H7 (cell line): ENCODE data around the gene TMEM190. TPM values are rescaled to one million over a fixed set of nuclear protein-coding genes. Genes with fewer than 3 reads are reported as not detected.

ENCODE experiments used
- DNase-seq: peaks from one replicate; pipeline ENCODE4 v3.0.0; 2012
- H3K27me3 ChIP-seq: 2 replicates; pipeline ENCODE4 v1.6.0; 2011; ENCODE audit warnings: mild to moderate bottlenecking, low read length; ENCODE audit not compliant: control insufficient read depth, insufficient read depth
- H3K36me3 ChIP-seq: replicated peaks from 2 replicates; pipeline ENCODE4 v1.5.1; 2011; ENCODE audit warnings: low read length; ENCODE audit not compliant: control insufficient read depth, insufficient read depth
- H3K4me3 ChIP-seq: 2 replicates; pipeline ENCODE4 v1.5.1; 2011; ENCODE audit warnings: low read depth, mild to moderate bottlenecking, control low read depth, low read length, moderate library complexity; ENCODE audit not compliant: insufficient read depth
- total RNA-seq: library from RNA; depleted of rRNA; stranded (reverse); fragments of >200 nt; shearing (Covaris generic); gene quantifications from 2 replicates; pipeline ENCODE4 v1.2.3, GENCODE V29; 2014

TMEM190 gene
- total RNA-seq, 1 experiment from 2014 or later = not detected

- peak; percentile 64 for DNase-seq
- H3K4me3 ChIP-seq = no peak overlapping the region
- no peaks in the 10 kb centered on the region for H3K36me3 ChIP-seq
- H3K27me3 ChIP-seq = peaks cover 22% of the 10 kb centered on the region
These were observed 17.4 kb upstream of the TMEM190 start for GRCh38 chr19:55358943-55359908.

- peak; percentile 43 for DNase-seq
- Histone ChIP-seq H3K36me3 (no peaks in the 10 kb centered on the region), H3K4me3 (no peak overlapping the region), H3K27me3 (peaks cover 6% of the 10 kb centered on the region)
These were observed 15.7 kb upstream of the TMEM190 start for GRCh38 chr19:55360902-55361301.

GRCh38 chr19:55362174-55362989, 14.2 kb upstream of the TMEM190 start:
- H3K27me3 ChIP-seq = peaks cover under 1% of the 10 kb centered on the region; the same call in 1 of the 2 replicates
- no peaks in the 10 kb centered on the region for H3K36me3 ChIP-seq
- peak; percentile 71 for DNase-seq
- no peak overlapping the region for H3K4me3 ChIP-seq

DNA sequence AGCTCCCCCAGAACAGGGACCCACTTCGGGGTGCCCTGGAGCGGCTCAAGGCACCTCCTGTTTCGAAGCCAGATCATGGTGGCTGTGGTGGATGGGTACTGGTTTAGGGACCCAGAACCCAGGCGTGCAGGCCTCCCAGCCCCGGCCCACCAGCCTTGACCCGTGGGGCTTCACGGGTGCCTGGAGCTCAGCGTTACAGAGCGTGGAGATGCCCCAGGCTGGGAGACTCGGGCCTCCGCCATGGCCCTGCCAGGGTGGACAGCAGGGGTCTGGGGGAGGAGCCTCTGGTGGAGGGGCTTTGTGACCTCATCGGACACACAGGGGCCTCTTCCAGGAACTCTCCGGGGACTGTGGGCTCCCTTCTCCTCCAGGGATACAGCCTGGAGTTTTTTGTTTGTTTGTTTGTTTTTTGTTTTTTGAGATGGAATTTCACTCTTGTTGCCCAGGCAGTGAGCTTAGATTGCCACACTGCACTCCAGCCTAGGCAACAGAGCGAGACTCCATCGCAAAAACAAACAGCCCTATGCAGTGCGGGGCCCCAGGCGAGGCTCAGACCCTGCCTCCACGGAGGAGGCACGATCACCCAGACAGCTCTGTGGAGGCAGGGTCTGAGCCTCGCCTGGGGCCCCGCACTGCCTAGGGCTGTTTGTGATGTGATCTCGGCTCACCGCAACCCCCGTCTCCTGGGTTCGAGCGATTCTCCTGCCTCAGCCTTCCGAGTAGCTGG, 13.5 kb upstream of the TMEM190 start, which contains the start of gene GARIN5B:
Gene GARIN5B (minus strand): TSS at position 271 of the 727 bp plus-strand sequence. CDS start 194 bp downstream, at position 77.
- H3K4me3 ChIP-seq = no peak within 1 kb of the TSS
- peaks cover 1% of the 10 kb centered on the region; the same call in 1 of the 2 replicates for H3K27me3 ChIP-seq
- DNase-seq = peak; percentile 87
- H3K36me3 ChIP-seq = no peaks in the 10 kb centered on the region

GRCh38 chr19:55365245-55365644, 11.4 kb upstream of the TMEM190 start:
- Histone ChIP-seq H3K36me3 (no peaks in the 10 kb centered on the region), H3K27me3 (peaks cover 18% of the 10 kb centered on the region), H3K4me3 (no peak overlapping the region)
- no peak for DNase-seq

- H3K4me3 ChIP-seq = no peak overlapping the region
These were observed 10.7 kb upstream of the TMEM190 start for GRCh38 chr19:55365964-55366363.

GRCh38 chr19:55366790-55367189, 9.8 kb upstream of the TMEM190 start:
- peaks cover 30% of the 10 kb centered on the region for H3K27me3 ChIP-seq
- H3K4me3 ChIP-seq = no peak overlapping the region
- H3K36me3 ChIP-seq = no peaks in the 10 kb centered on the region
- no peak for DNase-seq

More at GRCh38 chr19:55365964-55366363, 10.7 kb upstream of the TMEM190 start:
- Histone ChIP-seq H3K36me3 (no peaks in the 10 kb centered on the region), H3K27me3 (peaks cover 23% of the 10 kb centered on the region)
- no peak for DNase-seq

DNA sequence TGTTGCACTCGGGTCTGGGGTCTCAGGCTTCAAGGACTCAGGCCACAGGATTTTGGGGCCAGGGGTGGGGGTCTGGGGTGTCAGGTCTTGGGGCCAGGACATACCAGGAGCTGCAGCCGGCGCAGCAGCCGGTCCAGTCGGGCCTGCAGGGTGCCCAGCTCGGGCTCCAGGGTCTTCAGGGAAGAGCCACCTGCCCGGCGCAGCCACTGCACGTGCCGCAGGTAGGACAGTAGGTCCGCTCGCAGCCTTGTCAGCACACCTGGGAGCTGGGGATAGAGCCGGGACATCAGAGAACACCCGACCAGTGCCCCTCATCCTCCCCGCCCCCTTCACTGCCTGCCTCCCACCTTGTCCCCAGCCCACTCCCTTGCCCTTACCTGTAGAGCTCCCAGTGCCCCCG, 8.5 kb upstream of the TMEM190 start:
- no peak for DNase-seq
- Histone ChIP-seq H3K4me3 (no peak overlapping the region), H3K27me3 (peaks cover 36% of the 10 kb centered on the region), H3K36me3 (no peaks in the 10 kb centered on the region)

DNA sequence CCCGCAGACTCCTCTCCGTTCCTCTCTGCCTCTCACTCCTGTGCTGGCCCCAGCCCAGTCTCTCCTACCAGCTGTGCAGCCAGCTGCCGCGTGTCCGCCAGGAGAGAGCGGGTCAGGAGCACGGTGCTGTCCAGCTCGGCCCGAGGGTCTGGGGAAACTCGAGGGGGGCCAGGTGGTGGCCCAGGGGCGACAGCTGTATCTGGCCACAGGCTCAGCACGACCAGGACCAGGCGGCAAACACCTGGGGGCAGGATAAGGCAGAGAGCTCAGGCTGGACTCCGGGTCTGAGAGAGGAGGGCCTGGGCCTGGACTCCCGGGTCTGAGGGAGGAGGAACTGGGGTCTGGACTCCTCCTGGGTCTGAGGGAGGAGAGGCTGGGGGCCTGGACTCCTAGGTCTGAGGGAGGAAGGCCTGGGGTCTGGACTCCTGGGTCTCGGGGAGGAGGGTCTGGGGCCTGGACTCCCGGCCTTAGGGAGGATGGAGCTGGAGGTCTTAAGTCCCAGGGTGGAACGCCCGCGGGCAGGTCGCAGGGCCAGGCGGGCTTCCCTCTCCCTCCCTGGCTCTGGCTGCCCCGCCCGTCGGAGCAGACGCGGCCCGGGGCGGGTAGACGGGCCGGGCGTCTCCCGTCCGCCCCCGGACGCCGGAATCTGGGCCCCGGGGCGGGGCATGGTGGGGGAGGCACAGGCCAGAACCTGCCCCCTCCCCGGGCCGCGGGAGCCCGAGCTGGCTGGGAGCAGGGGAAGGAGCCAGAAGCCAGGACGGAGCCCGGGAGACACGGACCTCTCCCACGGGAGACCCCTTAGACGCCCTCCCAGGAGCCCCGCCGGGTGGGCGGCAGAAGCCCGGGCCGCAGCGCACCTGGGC, 7.7 kb upstream of the TMEM190 start:
- peak; percentile 92 for DNase-seq
- Histone ChIP-seq H3K4me3 (peak overlapping the region; percentile 59), H3K27me3 (peaks cover 36% of the 10 kb centered on the region)

GRCh38 chr19:55369653-55370304, 6.8 kb upstream of the TMEM190 start:
- H3K27me3 ChIP-seq = peaks cover 36% of the 10 kb centered on the region
- peak; percentile 99 for DNase-seq
- no peaks in the 10 kb centered on the region for H3K36me3 ChIP-seq
- peak overlapping the region; percentile 59 for H3K4me3 ChIP-seq

More for the DNA sequence above, 7.7 kb upstream of the TMEM190 start:
- H3K36me3 ChIP-seq = no peaks in the 10 kb centered on the region

DNA sequence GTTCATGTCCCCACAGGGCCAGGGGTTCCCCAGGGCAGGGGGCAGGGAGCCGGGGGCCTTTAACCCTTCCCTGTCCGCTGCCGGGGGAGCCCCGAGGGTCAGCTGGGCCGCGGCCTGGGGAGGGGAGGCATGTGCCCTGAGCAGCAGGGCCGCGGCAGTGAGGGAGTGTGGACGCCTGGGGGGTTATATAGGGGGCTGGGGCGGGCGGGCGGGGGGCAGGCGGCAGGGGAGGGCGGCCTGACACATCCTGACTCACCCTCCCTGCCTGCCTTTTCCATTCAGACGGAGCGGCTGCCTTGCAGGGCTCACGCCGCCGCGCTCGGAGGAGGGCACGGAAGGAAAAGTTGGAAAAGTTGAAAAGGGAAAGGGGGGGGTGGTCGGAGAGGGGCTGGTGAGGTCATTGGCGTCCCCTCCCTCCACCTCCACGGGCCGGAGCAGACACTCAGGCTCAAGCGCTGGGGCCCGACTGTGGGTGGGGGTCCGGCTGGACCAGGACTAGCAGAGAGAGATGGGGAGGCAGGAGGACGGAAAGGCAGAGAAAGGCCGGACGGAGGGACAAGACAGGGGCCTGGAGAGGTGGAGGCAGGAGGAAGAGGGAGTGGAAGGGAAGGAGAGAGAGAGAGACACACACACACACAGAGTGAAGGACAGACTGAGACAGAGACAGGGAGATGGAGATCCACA, 6.2 kb upstream of the TMEM190 start, which contains the start of gene IL11:
Gene IL11 (minus strand): TSS at position 159 of the 684 bp plus-strand sequence. CDS start 153 bp downstream, at position 6.
- Histone ChIP-seq H3K36me3 (no peaks in the 10 kb centered on the region), H3K27me3 (peaks cover 36% of the 10 kb centered on the region), H3K4me3 (peak within 1 kb of the TSS; percentile 59)
- no peak for DNase-seq

DNA sequence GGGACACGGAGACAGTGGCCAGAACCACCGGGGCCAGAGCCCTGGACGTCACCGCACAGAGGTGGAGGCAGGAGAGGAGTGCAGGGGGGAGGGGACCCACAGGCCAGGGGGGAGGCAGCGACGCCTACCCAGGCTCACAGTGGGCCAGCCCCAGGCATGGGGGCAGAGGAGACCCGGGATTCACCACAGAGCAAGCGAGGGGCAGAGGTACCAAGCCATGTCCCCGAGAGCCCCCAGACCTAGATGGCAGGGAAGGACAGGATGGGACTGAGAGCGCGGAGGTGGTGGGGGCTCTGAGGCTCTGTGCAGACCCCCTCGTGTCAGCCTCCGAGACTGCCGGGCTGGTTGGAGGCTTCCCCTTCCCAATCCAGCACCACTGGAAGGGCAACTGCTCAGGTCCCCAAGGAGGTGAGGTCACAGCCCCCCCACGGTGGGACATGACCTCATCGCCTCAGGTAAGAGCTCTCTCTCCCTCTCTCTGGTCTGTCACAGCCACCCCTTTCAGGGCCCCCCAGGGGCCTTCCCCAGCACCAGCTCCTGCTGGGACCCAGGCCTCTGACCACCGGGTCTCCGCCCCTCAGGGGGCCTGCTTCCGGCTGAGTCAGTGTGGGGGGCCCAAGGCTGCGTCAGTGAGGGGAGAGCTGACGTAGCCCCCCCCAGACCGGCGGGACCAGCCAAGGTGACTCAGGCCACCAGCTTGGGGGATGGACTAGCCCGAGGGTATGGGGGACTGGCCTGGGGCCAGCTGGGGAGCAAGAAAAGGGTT, 4.1 kb upstream of the TMEM190 start:
- DNase-seq = peak; percentile 73
- Histone ChIP-seq H3K27me3 (peaks cover 39% of the 10 kb centered on the region), H3K4me3 (no peak overlapping the region)

More for the DNA sequence above, 4.1 kb upstream of the TMEM190 start:
- H3K36me3 ChIP-seq = no peaks in the 10 kb centered on the region
